NCI-H524 (cell line): Measurements from ENCODE around the gene UNC45B.
A peak's percentile ranks its signal among the peaks of the same experiment; 100 is the strongest.
"Not testable (repeated sequence)": the region's sequence is repeated elsewhere in the genome, so short reads cannot be mapped to it uniquely, and the experiment has no call there.

Experiments
- DNase-seq, 2 experiments: peaks; one replicate each; lab custom pipeline; 2025; lab: John Stamatoyannopoulos, UW

The UNC45B gene

DNA sequence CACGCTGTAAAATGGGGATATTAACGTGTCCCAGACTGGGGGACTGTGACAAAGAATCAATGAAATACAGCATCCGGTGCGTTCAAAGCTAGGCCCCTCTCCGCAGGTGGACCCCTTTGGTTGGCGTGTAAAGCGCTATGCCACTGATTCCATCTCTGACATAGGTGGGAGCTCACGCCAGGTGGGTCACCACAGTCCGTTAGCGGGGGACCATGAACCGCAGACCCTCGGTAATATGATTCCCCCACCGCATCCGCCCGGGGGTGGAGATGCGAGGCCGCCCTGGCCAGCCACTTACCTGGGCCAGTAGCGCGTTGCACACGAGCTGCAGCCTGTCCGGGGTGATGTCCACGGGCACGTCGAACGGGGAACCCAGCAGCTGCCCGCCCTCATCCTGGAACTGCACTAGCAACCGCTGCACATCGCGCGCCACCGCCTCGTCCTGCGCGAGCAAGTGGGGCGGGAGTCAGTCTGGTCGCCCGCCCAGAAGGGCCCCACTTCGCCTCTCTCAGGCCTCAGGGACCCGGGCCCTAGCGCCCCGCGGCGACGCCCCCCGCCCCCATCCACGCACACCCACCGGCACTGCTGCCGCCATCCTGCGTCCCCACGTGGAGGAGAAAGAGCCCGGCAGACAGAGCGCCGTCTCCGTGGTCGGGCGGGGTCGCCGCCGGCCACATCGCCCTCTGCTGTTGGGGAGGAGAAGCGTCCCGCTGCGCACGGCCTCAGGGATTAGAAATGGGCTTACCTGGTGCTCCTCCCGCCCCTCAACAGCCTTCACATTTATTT is 5.7 kb upstream of the UNC45B start, which contains the start of gene NLE1:
NLE1 (minus strand) TSS at position 623 of the 786 bp plus-strand sequence; CDS start at position 595, 28 bp downstream.
- peak; percentile 37 to 74 for DNase-seq

DNA sequence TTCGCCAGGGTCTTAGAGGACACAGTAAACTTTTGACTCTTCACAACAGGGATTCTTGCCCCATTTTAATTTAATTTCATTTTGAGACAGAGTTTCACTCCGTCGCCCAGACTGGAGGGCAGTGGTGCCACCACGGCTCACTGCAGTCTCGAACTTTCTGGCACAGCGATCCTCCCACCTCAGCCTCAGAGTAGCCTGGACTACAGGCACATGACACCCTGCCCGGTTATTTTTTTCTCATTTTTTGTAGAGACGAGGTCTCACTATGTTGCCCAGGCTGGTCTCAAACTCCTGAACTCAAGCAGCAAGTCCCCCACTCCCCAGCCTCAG is 5.2 kb upstream of the UNC45B start:
- DNase-seq: no peak

DNA sequence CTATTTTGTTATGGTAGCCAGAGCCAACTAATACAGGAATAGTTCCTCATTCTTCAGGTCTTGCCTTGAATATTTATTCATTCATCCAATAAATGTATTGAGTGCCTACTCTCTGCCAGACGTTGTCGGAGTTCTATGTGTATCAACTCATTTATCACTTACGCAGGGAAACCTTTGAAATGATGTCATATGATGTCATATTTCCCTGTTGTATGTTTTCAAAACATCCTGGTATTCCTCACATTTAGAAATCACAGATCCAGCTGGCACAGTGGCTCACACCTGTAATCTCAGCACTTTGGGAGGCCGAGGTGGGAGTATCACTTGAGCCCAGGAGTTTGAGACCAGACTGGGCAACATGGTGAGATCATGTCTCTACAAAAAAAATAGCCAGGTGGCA is 2.8 kb upstream of the UNC45B start:
- no peak for DNase-seq

DNA sequence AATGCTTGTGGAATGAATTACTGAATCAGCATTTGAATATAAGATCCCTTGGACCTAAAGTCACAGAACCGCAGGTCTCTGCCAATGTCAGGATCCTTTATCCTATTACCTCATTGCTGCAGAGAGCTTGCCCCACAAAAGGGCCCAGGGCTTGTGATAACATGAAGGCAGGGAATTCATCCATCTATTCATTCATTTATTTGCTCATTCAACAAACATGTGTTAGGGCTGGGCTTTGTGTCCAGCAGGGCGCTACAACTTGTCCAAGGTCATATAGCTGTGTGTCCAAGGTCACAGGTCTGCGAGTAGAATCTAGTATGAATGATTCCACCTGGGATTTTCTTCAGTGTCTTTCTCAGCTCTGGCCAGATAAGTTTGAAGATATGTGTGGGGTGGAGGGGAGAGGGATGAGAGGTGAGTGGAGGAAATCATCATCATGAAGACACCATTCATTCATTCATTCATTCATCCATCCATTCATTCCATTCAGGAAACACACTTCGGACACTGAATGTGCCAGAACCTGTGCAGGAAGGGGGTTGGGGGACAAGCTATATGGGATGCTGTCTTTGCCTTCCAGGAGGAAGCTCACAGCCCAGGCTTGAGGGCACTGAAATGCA is 1.3 kb upstream of the UNC45B start:
- no peak for DNase-seq

DNA sequence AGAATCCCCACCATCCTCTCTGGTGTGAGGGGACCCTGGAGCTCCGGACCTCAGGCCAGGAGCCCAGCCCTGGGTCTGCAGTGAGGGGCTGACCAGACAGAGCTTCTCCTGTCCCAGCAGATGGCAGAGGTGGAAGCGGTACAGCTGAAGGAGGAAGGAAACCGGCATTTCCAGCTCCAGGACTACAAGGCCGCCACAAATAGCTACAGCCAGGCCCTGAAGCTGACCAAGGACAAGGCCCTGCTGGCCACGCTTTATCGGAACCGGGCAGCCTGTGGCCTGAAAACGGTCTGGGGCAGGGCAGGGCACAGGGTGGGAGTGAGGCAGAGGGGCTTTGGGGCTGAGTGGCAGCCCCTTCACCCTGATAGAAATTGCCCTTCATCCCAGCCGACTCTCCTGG is 527 bp downstream of the UNC45B start:
- no peak for DNase-seq

DNA sequence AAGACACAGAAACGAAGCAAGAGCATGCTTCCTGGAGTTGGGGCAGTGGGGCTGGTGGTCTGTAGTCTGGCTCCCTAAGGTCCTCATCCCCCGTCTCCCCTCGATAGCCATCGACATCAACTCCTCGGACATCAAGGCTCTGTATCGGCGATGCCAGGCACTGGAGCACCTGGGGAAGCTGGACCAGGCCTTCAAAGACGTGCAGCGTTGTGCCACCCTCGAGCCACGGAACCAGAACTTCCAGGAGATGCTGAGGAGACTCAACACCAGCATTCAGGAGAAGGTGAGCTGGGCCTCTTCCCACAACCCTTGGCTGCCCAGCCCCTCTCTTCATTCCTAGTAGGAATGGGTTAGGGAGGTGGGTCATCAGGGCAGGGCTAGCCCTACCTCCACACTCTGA is 2.3 kb downstream of the UNC45B start:
- no peak for DNase-seq

DNA sequence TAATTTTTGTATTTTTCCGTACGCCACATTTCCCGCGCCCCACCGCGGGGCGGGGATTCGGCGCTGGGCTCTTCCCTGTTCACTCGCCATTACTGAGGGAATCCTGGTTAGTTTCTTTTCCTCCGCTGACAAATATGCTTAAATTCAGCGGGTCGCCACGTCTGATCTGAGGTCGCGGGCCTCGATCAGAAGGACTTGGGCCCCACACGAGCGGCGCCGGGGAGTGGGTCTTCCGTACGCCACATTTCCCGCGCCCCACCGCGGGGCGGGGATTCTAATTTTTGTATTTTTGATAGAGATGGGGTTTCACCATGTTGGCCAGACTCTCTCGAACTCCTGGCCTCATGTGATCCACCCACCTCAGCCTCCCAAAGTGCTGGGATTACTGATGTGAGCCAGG is 3.5 kb downstream of the UNC45B start:
- DNase-seq: not testable (repeated sequence)

DNA sequence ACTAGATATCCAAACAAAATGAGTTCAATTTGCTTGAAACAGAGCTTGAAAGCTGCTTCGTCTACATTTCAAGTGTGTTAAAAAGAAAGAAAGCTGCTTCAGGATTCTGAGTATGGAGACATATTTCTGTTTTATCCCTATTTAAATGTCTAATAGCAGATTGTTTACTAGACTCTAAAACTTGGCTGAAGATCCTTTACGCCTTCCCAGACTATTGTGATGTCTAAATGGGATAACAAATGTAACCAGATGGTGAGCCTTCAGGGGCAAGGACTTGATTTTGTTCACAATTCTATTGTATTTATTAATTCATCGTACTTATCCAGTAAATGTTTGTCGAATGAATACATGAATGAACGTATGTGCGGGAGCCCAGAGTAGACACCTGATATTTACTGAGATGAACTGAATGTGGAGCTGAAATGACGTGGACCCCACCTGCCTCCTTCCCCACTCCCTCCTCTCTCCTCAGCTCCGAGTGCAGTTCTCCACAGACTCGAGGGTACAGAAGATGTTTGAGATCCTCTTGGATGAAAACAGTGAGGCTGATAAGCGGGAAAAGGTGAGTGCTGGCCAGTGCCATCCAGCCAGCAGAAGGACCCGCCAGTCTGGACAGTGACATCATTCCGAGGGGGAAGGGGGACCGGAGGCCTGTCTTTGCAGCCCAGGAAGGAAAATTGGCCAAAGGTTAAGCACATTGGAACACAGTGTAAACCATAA is 5.0 kb downstream of the UNC45B start:
- no peak for DNase-seq

DNA sequence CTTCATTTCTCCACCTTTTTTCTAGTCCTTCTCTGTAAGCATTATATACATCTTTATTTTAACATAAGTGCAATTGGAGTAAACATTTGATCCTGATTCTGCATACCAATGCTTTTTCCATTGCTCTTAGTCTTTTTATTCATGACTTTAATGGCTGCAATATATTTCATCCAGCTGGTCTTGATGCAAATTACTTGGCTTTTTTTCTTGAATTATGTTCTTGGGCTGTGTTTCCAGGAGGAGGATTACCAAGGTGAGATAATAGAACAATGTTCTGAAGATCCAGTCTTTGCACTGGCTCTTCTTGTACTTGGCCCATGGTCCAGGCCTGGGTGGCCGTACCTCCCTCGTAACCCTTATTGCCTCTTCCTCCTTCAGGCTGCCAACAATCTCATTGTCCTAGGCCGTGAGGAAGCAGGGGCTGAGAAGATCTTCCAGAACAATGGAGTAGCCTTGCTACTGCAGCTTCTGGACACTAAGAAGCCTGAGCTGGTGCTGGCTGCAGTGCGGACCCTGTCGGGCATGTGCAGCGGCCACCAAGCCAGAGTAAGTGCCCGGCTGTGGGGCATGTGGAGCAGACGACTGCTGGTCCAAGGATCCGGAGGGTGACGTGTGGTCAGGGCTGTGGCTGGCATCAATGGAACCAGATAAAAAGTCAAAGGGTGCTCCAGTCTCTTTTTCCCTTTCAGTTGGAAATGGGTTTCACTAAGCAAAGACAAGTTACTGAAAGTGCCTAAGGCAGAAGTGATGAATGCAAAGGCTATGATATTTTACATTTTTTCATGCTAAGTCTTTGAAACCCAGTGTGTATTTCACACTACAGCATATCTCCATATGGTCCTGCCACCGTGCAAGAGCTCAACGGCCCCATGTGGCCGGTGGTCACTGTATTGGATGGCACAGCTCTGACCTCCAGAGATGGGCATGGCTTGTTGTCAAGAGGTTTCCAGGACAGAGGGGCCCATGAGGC is 6.9 kb downstream of the UNC45B start:
- no peak for DNase-seq

DNA sequence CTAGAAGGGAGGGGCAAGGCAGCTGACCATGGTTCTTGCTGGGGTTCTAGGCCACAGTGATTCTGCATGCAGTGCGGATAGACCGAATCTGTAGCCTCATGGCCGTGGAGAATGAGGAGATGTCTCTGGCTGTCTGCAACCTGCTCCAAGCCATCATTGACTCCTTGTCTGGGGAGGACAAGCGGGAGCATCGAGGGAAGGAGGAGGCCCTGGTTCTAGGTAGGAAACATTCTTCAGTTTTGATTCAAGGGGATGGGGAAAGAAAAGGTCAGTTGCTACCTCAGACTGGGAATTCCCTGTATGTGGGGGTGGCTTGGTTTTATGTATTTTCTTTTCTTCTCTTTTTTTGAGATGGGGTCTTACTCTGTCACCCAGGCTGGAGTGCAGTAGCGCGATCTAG is 7.6 kb downstream of the UNC45B start:
- no peak for DNase-seq

DNA sequence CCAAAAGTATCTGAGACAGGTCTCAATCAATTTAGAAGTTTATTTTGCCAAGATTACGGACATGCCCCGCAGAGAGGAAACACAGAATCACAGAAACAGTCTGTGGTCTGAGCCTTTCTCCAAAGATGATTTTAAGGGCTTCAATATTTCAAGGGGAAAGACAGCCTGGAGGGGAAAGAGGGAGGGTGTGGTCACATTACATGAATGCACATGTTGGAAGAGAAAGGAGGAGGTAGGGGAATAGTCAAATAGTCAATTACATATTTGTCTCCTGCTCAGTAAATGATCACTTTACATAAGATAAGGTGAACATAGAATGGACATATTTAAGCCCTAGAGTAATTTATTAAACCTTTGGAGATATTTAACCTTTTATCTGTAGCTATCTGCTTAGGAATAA is 12.3 kb downstream of the UNC45B start:
- DNase-seq: no peak

DNA sequence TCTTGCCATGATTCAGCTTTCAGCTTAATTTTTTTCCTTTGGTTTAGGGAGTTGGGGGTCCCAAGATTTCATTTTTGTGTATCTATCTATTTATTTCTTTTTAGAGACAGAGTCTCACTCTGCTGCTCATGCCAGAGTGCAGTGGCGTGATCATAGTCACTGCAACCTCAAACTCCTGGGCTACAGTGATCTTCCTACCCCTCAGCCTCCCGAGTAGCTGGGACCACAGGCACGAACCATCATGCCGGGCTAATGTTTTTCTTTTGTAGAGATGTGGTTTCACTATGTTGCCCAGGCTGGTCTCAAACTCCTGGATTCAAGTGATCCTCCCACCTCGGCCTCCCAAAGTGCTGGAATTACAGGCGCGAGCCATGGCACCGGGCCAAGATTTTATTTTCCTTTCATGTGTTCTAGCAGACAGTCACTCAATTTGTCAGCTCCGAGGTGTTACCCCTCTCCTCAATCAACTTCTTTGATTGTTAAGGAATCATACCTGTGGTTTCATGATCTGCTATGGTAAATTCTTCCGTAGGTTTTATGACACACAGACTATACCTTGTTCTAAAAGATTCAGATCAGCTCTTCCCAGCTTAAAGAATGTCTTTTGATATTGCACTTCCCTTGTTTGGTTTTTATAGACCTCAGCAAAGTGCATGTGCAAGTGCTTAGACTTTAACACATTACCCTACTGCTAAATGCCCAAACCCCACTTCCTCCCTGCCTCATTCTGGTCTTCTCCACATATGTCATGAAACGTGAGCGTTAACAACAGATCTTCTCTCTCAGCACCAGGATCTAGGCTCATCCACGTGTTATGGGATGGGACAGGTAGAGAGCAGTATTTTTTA is 13.0 kb downstream of the UNC45B start:
- no peak for DNase-seq

DNA sequence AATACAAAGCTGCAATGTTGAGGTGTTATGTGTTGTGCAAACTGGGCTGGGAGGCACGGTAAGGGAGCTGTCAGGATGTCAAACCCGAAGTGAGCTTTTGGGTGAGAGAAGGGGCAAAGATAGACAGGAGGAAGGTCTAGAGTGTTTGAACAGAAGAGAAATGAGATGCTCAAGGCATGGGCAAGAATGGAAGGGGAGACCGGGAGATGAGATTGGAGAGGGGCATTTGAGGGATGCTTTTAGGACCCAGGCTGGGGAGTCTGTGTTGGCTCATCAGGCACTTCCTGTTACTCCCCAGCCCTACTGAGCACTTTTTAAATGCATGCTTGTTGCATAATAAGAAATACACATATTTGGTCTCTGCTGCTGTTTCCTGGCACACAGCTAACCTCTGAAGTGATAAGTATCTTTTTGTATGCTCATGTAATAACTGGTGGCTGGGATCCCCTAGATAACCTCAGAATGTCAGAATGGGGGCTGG is 13.7 kb downstream of the UNC45B start:
- DNase-seq: no peak

DNA sequence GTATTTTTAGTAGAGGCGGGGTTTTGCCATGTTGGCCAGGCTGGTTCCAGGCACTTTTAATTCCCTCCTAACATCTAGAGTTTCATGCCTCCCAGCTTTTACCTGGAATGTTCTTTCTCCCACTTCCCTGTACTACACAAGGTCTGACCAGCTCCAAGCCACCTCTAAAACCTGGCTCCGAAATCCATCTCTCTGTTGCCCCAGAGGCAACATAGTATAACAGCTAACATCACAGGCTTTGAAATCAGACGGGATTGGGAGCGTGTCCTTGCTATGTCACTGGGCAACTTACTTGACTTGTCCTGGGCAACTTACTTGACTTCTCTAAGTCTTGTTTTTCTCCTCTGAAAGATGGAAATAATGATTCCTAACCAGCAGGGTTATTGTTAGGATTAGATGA is 15.1 kb downstream of the UNC45B start:
- DNase-seq: no peak

DNA sequence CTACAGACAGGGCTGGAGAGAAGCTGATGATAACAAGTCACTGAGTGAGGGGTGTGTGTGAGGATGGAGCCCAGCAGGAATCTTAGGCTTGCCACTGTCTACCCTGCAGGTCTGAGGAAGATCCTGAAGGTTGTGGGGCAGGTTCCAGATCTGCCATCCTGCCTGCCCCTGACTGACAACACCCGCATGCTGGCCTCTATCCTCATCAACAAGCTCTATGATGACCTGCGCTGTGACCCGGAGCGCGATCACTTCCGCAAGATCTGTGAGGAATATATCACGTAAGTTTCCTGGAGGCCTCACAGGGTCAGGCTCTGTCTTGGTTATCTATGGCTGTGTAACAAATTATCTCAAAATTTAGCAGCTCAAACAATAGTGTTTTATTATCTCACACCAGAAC is 16.3 kb downstream of the UNC45B start:
- no peak for DNase-seq

DNA sequence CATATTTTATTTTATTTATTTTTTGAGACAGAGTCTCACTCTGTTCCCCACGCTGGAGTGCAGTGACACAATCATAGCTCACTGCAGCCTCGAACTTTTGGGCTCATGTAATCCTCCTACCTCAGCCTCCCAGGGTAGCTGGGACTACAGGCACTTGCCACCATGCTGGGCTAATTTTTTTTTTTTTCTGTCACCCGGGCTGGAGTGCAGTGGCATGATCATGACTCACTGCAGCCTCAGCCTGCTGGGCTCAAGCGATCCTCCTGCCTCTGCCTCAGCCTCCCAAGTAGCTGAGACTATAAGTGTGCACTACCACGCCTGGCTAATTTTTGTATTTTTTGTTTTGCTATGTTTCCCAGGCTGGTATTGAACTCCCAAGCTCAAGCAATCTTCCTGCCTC is 17.1 kb downstream of the UNC45B start:
- no peak for DNase-seq

DNA sequence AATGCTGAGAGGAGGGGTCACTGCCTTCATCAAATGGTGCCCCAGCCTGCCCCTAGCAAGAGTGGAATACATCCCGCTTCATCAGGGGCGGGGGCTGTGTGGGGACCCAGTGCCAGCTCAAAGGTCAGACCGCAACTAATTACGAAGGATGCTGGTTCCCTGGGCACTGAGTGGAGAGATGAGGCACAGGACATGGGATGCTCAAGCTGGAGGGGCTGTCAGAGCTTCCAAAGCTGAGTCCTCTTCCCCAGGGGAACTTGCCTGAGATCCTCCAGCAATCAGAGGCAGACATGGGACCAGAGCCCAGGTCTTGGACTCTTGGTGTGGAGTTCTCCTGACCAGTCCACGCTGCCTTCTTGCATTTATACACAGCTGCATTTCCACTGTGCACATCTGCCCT is 18.9 kb downstream of the UNC45B start:
- DNase-seq: no peak

DNA sequence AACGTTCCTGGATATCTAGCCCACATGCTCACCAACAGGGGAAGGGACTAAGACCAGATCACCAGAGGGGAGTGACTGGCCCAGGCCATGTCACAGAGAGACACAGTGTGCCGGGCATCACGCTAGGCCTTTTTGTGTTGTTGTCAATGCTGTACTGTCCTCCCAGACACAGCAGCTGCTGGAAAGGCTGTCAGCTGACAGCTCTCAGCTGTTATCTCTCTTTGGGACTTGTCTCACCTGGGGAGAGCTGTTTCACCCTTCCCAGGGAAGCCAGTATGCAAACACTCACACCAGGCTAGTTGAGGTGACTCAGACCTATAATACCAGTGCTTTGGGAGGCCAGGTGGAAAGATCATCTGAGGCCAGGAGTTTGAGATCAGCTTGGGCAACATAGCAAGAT is 19.4 kb downstream of the UNC45B start:
- DNase-seq: no peak

DNA sequence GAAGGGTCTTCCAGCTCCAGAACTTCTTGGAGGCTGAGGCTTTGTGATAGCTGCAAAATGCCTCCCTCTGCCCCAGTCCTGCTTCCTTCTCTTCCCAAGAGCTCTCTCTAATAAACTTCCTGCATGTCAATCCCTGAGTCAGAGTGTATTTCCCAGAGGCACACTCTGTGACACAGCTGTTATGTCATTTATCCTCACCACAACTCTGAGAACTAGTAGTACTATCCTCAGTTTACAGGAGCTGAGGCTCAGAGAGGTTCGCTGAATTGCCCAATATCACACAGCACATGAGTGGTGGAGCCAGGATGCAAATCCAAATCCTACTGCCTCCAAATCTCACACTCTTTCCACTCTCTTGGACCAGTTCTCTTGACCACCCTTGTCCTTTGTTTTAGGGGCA is 20.0 kb downstream of the UNC45B start:
- DNase-seq: no peak

DNA sequence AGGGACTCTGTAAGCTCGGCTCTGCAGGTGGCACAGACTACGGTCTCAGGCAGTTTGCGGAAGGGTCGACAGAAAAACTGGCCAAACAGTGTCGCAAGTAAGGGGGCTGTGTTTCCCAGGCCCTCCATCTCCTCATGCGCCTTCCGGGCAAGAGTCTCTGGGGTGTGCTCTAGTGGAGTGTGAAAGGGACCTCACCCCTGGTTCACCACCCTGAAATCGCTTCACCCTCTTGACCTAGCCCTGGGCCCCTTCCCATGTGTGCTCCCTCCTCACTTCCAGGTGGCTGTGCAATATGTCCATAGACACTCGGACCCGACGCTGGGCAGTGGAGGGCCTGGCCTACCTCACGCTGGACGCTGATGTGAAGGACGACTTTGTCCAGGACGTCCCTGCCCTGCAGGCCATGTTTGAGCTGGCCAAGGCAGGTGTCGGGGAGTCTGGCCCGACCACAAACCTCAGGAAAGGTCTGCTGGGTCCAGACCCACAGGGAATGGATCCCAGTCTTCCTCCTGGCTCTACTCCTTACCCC is 22.3 kb downstream of the UNC45B start:
- no peak for DNase-seq
